Measurements from ENCODE around the gene RPP38.

RPP38 gene

DNA sequence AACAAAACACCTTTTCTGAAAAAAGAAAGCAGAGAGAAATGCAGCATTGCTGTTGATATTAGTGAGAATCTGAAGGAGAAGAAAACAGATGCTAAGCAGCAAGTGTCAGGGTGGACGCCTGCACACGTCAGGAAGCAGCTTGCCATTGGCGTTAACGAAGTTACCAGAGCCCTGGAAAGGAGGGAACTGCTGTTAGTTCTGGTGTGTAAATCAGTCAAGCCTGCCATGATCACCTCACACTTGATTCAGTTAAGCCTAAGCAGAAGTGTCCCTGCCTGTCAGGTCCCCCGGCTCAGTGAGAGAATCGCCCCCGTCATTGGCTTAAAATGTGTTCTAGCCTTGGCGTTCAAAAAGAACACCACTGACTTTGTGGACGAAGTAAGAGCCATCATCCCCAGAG lies 6.4 kb downstream of the RPP38 start:
- DNase-seq (ENCODE audit: low read depth): no peak
- H3K4me3 ChIP-seq (ENCODE audit: low read depth, low read length): no peak overlapping the region
- no peak for TF ChIP-seq CTCF (IDR thresholded peaks at IDR 0.05; ENCODE audit: control insufficient read depth, extremely low read depth, insufficient read depth)

- no peak overlapping the region for H3K4me3 ChIP-seq (ENCODE audit: low read depth, low read length)
- peak; percentile 86 for TF ChIP-seq CTCF (IDR thresholded peaks at IDR 0.05; ENCODE audit: control insufficient read depth, extremely low read depth, insufficient read depth)
- peak; percentile 53 for DNase-seq (ENCODE audit: low read depth)
Observed at GRCh38 chr10:15106352-15107013, 9.3 kb downstream of the RPP38 start.

GRCh38 chr10:15112657-15113056 lies 15.5 kb downstream of the RPP38 start:
- no peak overlapping the region for H3K4me3 ChIP-seq (ENCODE audit: low read depth, low read length)
- no peak for TF ChIP-seq CTCF (IDR thresholded peaks at IDR 0.05; ENCODE audit: control insufficient read depth, extremely low read depth, insufficient read depth)
- DNase-seq (ENCODE audit: low read depth): no peak

- H3K4me3 ChIP-seq (ENCODE audit: low read depth, low read length): no peak overlapping the region
- no peak for DNase-seq (ENCODE audit: low read depth)
- TF ChIP-seq CTCF (IDR thresholded peaks at IDR 0.05; ENCODE audit: control insufficient read depth, extremely low read depth, insufficient read depth): no peak
Observed at GRCh38 chr10:15113766-15114165, 16.6 kb downstream of the RPP38 start.

DNA sequence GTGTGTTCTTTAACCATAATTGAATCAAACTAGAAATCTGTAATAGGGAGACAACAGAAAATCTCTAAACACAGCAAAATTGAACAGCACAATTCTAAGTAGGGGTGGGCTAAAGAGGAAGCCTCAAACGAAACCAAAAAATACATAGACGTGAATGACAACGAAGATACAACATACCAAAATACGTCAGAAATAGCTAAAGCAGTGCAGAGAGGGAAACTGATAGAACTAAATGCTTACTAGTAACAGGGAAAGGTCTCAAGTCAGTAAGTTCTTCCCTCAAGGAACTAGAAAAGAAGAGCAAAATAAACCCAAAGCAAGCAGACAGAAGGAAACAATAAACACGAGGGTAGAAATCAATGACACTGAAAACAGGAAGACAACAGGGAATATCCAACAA lies 19.1 kb downstream of the RPP38 start:
- no peak for TF ChIP-seq CTCF (IDR thresholded peaks at IDR 0.05; ENCODE audit: control insufficient read depth, extremely low read depth, insufficient read depth)
- no peak overlapping the region for H3K4me3 ChIP-seq (ENCODE audit: low read depth, low read length)
- DNase-seq (ENCODE audit: low read depth): no peak

DNA sequence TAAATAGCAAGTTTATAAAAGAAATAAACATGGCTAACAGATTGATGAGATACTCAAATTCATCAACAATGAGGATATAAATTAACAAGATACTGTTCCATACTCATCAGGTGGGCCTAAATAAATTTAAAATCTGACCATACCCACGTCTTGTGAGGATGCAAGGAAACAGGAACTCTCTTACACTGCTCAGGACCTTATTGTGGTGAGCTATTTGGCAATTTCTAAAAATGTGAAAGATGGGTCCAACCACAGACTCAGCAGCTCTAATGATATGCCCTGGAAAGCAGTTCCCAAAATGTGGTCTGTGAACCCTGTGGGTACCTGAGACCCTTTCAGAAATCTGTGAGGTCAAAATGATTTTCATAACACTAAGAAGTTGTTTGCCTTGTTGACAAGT lies 21.5 kb downstream of the RPP38 start:
- H3K4me3 ChIP-seq (ENCODE audit: low read depth, low read length): no peak overlapping the region
- TF ChIP-seq CTCF (IDR thresholded peaks at IDR 0.05; ENCODE audit: control insufficient read depth, extremely low read depth, insufficient read depth): no peak
- no peak for DNase-seq (ENCODE audit: low read depth)

- no peak for TF ChIP-seq CTCF (IDR thresholded peaks at IDR 0.05; ENCODE audit: control insufficient read depth, extremely low read depth, insufficient read depth)
- DNase-seq (ENCODE audit: low read depth): no peak
Observed at GRCh38 chr10:15120523-15120922, 23.4 kb downstream of the RPP38 start.

More at GRCh38 chr10:15120523-15120922, 23.4 kb downstream of the RPP38 start:
- H3K4me3 ChIP-seq (ENCODE audit: low read depth, low read length): no peak overlapping the region
